Skeletal muscle cell (primary cell): ENCODE measurements around the gene ZNF664.

Source experiments
- DNase-seq: peaks from one replicate; pipeline ENCODE4 v3.0.0-alpha.2; 2010; ENCODE audit warnings: low read depth
- H3K4me3 ChIP-seq: 2 replicates; pipeline ENCODE4 v1.5.1; 2011; ENCODE audit warnings: low read depth, mild to moderate bottlenecking, control low read depth, low read length, moderate library complexity

The ZNF664 gene

DNA sequence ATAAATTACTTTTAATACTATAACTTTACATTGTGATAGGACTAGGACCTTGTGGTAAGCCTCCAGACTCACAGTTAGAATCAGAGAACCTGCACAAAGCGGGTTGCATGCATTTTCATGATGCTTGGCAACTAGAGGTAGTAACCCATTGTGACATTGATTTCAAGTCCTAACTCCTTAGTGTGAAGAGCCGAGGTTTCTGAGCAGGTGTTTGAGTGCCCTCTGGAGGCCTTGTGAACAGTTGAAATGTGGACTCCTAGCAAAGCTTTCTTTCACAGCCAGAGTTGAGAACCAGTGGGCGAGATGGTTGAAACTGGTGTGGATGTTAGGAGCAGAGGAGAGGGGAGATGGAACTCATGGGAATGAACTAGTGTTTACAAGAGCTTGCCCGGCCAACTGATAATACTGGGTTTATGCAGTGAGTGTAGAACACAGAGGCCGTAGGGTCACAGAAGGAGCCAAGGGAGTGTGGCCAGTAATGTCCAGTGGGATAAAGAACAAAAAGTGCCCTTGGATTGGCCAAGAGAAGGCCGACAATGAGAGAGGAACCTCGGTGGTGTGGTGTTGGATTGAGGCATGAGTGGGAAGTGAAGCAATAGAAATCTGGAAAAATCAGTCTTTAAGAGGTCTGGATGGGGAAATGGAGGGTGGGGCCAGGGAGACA lies 10.9 kb downstream of the ZNF664 start:
- no peak overlapping the region for H3K4me3 ChIP-seq
- no peak for DNase-seq

DNA sequence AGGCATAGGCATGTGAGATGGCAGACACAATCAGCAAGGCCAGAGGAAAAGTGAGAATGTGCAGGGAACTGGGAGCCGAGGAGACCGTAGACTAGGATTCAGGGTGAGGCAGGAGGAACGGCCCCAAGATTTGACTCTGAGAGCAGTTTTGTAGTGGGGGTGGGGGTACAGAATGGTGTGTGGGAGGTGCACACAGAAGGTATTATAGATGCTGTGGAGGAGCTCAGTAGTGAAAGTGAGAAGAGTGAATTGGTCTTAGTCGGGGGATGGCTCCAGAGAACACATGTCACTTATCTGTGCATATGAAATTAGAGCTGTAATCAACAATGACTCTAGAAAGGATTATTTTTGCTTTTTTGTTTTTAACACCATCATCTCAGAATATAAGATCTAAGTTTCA lies 11.9 kb downstream of the ZNF664 start:
- H3K4me3 ChIP-seq, result no peak overlapping the region
- DNase-seq, result no peak

DNA sequence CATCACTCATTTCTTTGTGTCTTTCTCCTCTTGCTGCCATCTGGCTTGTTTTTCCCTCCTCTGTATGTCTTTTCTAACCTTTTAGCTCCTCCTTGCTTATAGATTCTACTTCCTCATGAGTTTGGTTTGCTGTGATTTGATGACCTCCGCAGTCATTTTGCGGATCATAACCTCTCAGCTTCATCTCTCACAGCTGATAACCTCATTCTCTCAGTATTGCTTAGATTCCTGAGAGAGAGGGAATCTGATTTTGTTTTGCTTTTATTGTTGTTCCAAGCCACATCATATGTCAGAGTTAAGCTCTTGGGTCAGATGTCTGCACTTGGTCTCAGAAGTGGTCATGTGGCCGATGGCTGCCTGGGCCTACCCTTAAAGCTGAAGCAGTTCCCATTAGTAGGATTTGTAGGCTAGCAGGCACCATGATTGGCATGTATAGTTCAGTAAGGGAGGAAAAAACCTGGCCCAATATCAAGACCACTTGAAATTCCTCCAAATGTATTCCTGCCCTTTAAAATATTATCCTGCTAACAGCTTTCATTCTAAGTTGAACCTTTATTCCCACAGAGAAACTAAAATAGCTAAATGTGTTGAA lies 13.5 kb downstream of the ZNF664 start:
- no peak for DNase-seq
- H3K4me3 ChIP-seq, result no peak overlapping the region

DNA sequence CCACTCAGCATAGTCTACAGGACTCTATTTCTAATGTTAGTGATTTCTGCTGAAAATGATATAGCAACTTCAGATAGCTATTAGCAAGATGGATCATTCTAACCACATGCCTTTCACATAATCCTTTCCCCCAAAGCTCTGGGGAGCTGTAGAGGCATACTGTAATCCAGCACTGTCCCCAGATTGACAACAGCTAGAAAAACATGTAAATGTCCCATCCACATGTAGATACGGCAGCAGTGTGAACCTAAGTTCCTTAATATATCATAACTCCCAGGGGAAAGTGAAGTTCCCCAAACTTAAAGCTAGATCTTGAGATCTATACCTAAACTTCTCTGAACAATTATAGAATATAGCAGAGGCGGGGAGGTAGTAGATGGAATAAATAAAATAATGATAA lies 14.0 kb downstream of the ZNF664 start:
- H3K4me3 ChIP-seq, result no peak overlapping the region
- no peak for DNase-seq

DNA sequence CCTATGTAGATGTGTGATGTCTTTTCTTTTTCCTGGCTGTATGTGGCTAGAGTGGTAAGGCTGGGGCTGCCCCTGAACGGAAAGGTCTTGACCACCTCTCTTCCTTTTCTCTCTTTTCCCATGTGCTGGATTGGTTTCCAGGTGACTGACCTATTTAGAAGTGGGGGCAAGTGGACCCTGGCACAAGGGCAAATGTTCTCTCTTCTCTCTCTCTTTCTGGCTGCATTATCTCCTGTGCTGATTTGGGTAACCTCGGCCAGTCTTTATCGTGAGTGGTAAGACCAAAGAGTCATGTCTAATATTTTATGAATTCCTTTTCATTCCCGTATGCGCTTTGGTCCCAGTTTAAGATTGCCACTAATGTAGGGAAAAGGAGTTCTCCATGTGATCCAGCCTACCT lies 16.2 kb downstream of the ZNF664 start:
- no peak overlapping the region for H3K4me3 ChIP-seq
- DNase-seq, result no peak

DNA sequence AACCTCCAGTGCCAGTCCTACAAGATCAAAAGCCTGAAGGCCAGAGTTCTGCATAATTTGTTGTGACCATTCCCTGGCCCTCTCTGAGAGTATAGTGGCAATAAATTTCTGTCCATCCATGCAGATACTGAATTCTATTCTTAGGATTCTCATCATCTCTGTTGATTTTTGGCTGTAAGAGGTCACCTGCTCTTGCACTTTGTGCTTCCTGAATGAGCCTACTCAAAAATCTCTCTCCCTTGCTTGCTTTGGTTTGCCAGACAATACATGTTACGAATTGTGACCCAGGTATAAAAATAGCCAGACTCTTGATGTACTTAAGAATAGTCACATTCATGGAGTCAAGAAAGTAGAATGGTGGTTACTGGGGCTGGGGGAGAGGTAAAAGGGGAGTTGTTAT lies 16.7 kb downstream of the ZNF664 start:
- H3K4me3 ChIP-seq, result no peak overlapping the region

DNA sequence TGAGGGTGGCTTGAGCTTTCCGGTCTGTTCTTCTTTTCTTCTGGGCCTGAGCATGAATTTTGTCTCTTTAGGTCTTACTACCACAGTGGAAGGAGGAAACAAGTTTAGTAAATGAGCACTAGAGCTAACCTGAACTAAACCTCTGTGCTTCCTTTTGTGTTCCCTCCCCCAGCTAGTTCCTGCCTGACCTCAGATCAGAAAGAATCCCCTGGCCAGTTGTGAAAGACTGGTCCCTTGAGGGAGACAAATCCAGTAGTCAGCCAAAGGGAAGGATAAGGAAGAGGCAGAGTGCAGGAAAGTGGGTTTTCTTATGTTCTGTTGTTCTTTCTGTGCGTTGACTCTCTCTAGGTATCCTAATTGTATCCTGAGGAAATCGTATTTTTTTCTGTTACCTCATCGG lies 17.5 kb downstream of the ZNF664 start:
- no peak overlapping the region for H3K4me3 ChIP-seq
- peak; percentile 79 for DNase-seq

More for the DNA sequence above, 16.7 kb downstream of the ZNF664 start:
- DNase-seq, result no peak

DNA sequence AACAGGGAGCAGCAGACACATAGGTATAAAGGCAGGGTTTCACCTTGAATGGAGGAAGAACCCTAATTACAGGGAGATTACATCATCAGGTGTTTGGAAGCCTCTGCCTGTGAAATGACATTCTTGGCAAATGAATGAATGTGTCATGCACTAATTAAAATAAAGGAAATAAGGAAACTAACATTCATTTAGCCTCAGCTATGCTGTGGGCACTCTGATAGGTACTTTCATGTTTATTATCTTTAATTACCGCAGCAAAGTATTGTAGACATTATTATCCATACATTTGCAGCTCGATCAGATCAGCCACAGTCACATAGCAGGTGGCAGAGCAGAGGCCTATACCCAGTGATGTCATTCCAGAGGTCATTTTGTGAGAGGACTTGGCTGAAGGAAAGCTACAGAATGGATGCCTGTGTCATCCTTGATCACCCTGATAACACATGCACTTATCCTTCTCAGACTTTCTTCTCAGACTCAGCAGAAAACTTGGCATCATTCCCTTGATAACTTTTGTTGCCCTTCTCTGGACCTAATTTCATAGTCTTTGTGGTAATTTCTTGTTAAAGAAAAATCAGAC lies 18.4 kb downstream of the ZNF664 start:
- DNase-seq, result no peak
- no peak overlapping the region for H3K4me3 ChIP-seq

DNA sequence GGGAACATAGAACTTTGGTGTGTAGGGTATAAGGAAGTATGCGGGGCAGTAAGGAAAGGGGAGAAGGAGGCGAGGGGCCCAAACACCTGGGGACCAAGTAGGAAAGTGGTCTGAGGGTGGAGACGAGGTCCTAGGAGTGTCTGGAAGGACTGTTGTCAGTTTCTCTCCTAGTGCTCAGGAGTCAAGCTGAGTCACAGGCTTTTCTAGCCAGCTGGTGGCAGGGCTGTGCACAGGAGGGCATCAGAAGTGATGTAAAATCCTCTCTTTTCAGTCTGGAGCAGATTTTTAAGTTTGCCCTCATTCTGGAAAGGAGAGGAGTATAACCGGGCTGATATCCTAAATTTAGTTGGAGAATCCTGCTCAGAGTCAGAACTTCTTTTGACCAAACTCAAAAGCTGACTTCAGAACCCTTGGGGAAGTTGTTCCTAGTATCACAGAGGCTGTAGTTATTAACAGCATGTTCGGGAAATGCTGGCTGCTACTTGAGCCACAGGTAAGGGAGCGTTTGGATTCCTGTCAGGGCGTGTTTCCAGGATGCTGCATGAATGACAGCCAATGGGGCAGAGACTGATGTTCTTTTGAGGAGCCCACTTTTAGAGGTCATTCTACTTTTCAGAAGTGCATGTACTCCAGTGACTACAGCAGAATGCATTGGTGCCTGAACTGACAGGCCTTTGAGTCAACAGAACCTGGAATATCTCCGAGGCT lies 19.3 kb downstream of the ZNF664 start:
- no peak for DNase-seq

DNA sequence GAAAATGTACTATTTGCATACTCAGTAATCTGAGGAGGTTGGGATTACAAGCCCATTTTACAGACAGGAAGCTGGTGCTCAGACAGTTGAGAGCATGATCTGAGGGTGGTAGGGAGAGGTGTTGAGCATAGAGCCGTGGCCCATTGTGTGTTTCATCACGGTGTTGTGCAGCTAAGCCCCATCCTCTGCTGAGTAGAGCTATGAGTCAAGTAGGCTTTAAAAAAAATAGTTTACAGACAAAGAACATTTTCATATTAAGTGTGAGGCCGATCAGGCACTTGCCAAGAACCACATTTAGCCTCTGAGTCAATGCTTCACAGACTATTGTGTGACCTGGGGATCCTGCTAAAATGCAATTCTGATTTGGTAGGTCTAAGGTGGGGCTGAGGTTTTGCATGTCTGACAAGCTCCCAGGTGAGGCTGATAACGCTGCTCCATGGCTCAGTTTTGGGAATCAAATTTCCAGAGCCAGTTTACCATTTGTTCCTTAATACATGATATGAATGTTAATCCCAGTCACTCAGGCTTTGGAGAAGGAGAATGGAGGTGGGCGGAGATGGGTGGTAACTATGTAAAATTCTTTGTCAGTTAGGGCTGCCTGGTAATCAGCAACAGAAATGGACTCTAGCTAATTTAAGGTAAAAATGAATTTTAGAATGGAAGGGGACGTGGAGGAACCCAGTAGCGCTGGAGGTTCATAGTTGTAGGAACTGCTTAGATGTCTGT lies 22.2 kb downstream of the ZNF664 start:
- H3K4me3 ChIP-seq, result no peak overlapping the region
- peak; percentile 49 for DNase-seq

More for the DNA sequence above, 19.3 kb downstream of the ZNF664 start:
- no peak overlapping the region for H3K4me3 ChIP-seq

DNA sequence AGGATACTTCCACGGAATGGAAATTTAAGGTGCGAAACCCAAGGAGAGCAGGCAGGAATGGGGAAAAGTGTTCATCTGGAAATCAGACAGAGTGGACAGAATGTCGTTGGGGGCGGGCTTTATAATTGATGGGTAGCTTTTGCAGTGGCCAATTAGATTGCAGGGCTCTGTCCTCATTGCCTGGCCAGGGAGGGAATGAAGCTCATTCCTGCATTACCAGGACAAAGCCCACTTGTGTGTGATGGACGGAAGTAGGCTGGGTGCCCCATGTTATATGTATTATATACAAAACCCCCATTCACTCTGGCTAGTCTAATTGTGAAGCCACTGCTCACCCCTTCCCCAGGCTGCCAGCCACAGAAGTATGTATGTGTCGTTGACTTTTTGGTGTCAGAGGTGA lies 23.6 kb downstream of the ZNF664 start:
- H3K4me3 ChIP-seq, result no peak overlapping the region
- no peak for DNase-seq

DNA sequence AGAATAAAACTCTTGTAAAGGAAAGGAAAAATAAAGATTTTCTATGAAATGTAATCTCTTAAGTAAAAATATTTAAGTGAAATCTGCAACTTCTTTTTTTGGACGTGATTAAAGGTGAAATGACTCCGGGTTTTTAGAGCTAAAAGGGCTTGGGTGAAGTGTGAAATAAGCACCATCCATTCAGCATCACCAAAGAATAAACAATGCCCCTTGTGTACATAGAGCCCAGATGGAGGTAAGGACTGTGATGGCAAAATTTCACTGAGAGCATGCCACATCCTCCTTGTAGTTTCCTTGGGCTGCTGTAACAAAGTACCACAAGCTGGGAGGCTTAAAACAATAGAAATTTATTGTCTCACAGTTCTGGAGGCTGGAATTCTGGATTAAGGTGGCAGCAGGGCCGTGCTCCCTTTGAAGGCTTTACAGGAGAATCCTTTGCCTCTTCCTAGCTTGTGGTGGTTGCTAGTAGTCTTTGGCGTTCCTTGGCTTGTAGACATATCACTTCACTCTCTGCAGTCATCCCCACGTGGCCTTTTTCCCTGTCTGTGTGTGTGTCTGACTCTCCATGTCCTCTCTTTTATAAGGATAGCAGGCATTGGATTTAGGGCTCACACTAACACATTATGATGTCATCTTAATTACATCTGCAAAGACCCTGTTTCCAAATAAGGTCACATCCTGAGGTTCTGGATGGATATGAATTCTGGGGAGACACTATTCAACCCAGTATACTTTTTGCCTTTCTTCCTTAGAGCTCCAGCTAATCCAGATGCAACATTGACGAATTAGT lies 24.2 kb downstream of the ZNF664 start:
- DNase-seq, result no peak
- no peak overlapping the region for H3K4me3 ChIP-seq

DNA sequence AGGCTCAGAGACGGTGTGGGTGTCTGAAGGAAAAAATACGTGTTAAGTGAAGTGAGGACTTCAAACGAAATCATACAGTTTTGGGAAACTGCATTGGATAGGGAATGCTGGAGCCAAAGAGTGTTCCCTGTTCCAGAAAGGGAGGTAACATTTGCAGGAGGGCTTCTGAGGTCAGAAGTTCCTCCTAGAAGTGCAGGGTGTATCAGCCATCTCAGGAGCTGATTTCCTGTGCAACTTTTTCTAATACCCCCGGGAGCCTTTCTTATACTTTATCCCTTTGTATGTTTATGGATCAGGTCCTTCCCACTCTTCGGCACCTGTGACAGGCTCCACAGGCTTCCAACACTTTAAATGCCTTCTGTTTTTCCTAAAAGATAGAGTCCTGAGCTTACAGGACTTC lies 24.9 kb downstream of the ZNF664 start:
- H3K4me3 ChIP-seq, result no peak overlapping the region
- DNase-seq, result no peak

DNA sequence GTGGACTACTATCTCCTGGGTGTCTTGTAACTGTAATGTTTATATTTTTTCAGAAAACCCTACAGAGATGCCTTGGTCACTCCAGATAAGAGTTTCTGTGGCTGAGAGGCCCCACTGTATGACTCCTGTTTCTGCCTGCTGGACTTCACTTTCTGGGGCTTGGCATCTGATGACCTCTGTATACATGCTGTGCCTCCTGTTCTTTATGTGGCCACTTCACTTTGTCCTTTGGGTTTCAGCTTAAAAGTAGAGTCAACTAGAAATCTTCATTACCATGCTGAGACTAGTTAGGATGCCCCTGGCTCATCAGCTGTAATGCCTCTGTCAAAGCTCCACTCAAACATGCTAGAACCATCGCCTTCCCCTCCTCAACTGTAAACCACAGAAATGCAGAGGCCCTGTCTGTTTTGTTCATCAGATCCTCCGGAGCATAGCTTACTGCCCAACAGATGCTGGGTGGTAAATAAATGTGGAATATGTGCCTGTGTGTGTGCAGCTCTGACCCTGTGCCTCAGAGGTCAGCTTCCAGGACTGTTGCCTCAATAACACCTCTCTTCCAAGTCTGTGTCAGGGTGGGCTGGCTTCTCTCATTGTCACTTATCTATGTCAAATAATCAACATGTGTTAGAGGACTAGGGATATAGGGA lies 25.5 kb downstream of the ZNF664 start:
- no peak for DNase-seq

DNA sequence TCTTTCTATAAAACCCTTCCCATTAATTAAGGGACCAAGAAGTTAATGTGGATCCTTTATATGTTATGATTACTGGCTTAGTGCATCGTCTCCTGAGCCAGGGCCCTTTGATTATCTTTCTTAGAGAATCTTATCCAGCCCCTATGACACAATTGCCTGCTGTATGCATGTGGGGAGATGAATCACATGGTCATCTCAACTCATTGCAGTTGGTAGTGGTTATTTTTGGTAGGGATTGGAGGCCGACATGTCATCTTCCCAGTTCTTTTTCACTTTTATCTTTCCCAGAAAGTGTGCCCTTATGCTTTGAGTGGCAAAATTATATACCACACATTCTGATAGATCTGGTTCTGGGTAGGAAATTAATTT lies 26.0 kb downstream of the ZNF664 start:
- no peak overlapping the region for H3K4me3 ChIP-seq
- DNase-seq, result no peak

More for the DNA sequence above, 25.5 kb downstream of the ZNF664 start:
- H3K4me3 ChIP-seq, result no peak overlapping the region

DNA sequence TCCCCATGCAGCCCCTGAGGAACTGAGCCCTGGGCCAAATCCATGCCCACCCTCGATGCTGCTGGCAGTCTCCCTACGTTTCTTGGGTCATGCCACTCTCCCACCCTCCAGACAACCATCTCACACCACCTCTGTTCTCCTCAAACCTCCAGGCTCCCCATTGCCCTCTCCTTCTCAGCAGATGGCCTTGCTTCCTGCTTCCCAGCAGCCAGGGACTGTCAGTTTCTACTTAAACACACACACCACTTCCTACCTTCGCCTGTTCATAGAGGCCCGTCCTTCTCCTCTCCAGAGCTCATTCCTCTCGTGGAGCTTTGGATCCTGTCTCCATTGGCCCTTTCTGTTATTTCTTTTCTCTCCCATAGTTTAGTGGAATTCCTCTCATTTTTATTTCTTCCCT lies 27.1 kb downstream of the ZNF664 start:
- no peak overlapping the region for H3K4me3 ChIP-seq
- DNase-seq, result no peak

DNA sequence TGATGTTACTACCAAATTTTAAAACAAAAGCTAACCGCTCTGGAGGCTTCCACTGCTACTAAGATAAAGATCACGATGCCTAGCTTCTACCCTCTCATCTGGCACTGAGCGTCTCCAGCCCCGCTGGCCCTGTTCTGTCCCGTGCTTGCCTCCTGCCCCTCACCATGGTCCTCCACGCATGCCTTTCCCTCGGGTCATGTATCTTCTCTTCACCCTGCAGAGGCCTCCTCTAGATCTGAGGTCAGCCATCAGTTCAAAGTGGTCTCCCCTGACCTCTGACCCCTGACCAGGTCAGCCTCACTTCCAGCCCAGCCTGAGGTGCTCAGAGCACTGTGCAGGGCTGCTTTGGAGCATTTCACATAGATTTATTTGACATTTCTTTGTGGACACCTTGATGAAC lies 28.3 kb downstream of the ZNF664 start:
- H3K4me3 ChIP-seq, result no peak overlapping the region
- no peak for DNase-seq

DNA sequence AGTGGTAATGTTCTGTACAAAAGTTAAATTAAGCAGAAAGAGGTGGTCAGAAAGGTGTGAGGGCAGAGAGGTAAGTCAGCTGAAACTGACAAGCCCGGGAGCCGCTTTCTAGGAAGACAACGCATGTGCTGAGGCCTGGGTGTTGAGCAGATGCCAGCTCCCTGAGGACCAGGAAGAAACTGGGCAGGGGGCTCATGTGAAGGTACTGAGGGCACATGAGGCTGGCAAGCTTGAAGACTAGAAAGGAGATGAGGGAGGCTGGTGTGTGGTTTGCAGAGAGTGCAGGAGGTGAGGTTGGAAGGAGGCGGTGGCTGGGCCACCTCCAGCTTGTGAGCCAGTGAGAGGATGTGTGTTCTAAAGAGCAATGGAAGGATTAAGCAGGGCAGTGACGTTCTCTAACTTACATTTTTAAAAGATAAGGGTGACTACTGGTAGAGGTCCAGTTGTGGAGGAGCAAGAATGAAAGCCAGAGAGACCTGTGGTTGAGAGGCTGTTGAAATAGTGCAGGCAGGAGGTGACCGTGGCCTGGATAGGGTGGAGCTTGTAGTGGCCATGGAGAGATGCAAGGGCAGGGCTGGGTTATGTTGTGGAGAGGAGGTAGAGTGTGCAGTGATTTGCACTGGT lies 29.1 kb downstream of the ZNF664 start:
- no peak overlapping the region for H3K4me3 ChIP-seq
- DNase-seq, result no peak
